AG08396 (cell line): Measurements from ENCODE around the gene NUMA1.

Source experiments
- DNase-seq: peaks from one replicate; pipeline ENCODE4 v3.0.0; 2012; ENCODE audit warnings: low spot score, mixed read lengths

Gene NUMA1

DNA sequence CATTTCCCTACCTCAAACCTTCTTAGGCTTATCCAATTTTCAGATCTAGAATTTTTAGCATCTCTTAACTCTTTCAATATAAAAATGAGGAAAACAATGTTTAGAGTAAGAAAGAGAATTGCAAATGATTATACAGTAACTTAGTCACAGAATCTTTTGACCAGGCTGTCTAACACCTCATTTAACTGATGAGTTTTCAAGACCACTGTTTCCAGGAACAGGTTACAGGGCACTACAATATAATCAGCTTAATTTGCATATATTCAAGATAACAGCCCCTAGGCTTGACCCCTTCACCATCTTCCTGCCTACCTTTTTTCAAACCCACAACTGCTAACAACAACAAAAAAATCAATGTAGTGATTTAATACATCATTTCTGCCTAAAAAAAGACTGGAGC lies 12.7 kb downstream of the NUMA1 start:
- DNase-seq, result no peak

DNA sequence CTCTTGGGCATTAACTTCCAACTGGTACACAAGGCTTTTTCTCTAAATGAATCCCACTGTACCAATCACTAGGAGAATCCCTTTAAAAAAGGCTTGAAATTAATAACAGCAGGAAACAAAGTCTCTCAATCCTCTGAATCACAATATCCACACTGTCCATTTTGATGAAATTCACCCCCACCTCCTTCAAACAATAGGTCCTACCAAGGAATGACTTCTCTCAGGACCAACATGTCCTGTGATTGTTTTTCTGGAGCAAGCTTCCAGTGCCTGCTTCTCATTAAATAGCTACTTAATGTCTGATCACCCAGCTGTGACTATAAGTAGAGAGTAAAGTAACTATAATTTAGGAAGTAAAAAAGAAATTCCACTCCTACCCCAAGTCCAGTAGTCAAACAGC lies 13.1 kb downstream of the NUMA1 start:
- no peak for DNase-seq

DNA sequence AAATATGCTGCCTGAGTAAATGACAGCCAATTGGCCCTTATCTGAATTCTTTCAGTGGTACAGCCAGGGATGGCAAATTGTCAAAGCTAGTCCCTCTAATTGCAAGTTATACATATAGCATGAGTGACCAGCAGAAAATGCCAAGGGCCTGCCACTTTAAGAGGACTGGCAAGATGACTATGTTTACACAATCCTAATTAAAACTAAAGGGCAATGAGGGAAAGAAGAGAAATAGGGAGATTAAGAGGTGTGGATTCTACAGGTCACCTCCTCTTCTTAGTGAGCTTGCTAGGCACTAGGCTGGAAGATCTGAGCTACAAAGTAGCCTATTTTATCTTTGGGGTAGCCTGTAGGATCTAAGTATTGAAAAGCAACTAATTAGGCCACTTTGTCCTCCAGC lies 13.5 kb downstream of the NUMA1 start:
- no peak for DNase-seq

DNA sequence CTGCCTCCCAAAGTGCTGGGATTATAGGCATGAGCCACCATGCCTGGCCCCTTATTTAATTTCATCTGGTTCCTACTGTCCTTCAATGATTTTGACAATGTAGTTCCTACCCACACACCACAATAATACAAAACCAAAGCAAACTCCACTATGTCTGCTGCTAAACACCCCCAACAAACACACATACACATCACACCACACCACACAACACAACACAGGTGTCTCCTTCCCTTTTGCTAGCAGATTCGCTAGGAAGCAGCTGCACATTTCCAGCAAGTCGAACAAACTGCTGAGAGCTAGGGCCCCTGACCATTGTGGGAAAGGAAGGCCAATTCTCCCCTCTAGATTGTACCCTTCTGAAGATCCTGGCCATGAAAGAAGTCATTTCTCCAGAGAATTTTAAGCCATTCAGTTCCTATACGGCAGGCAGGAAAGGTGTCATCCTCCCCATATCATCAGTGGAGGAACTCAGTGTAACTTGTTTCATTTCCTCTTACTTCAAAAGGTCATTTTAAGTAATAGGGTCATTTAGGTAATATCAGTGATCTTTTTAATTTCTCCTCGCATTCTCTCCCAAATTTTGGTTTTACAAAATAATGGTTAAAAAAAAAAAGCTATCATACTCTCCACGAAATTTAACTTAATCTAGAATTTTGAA lies 18.5 kb downstream of the NUMA1 start:
- DNase-seq, result no peak

DNA sequence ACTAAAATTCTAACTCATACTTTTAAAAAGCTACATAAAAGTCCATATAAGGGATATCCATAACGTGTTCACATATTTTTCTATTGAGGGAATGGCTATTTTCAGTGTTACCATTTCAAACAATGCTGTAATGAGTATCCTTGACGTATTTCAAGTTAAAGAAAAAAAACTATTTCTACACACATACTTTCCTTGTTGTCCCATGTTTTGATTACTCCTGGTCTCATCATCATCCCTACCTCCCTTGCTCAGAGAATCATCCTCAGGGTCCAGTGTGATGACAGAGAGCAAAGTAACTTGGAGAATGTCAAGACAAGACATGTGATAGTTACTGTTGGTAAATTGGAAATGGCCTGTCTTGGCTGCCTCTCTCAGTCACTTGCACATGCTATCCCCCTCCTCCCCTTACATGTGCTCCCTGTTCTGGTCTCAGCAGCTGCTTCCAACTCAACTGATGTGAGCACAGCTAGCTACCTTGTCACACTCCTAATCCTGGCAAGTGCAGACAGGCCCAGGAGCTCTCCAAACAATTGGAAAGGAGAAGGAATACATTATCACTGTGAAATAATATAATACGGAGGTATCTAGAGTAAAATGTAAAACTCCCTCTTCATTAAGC lies 21.8 kb downstream of the NUMA1 start:
- DNase-seq, result no peak

DNA sequence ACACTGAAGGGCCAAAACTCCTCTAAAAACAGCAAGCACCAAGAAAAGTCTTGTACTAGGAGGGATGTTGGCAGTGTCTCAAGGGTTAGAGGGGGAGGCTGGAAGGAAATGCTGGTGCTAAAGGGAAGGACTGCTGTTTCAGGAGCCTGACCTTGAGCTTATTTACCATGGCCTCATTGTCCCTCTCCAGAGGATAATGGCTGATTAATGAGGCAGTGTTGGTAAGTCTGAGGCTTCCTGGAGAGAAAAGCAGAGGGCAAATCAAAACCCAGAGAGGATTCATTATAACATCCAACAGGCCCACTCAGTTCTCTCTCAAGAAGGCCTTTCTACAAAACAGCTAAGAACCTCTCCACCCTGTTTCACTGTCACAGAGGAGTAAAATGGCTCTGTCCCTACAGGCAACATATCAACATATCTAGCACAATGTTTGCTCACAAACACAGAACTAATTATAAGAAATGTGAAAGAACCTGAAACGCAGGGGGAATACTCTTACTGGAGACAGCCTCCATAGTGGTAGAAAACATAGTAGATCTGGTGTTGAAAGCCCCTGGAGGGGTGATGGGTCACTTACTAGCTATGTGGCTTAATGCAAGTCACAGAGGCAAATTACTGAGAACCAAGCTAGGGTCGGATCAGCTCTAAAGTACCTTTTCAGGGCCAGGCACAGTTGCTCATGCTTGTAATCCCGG lies 31.4 kb downstream of the NUMA1 start:
- DNase-seq, result no peak

DNA sequence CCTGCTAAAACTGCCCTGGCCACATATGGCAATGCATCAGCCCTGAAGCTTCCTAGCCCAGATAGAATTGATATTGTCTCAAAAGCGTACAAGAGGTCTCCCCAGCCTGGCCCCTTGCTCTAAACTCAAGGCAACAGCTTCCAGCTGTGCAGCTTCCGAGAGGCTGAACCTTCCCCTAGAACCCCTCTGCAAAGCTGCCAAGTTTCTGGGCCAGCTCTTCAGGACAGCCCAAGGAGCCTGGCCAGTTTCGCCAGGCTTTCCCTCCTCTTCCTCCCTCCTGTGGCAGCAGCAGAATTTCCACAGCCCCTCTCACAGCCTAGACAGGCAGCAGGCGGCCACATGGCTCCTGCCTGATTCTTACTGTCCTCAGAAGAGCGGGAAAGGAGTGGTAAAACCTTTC lies 34.5 kb downstream of the NUMA1 start:
- no peak for DNase-seq

DNA sequence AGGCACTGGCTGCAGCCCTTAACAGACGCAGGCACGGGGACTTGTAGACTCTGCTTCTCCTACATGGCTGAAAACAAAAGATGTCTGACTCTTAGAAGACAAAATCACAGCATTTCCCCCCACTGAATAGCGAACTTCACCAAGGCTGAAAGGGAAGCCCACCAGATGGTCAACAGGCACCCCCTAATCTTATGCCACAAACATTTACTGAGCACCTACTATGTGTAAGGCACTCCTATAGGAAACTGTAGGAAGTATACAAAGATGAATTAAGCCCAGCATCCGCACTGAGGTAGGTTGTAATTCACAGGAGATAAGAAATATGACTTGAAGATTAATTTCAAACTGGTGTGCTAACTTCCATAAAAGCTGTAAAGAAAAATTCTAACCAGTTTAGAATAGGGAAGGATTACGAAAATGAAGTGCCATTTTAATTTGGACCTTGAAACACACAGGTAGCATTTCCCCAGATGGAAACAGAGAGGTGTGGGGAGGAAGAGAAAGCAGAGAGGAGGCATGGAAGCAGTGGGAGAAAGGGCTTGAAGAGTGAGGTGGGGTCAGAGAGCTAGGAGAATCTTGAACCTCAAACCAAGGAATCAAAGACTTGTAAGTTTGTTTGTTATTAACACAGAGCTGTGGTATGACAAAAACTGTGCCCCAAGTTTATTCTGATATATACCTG lies 38.1 kb downstream of the NUMA1 start:
- DNase-seq, result no peak

DNA sequence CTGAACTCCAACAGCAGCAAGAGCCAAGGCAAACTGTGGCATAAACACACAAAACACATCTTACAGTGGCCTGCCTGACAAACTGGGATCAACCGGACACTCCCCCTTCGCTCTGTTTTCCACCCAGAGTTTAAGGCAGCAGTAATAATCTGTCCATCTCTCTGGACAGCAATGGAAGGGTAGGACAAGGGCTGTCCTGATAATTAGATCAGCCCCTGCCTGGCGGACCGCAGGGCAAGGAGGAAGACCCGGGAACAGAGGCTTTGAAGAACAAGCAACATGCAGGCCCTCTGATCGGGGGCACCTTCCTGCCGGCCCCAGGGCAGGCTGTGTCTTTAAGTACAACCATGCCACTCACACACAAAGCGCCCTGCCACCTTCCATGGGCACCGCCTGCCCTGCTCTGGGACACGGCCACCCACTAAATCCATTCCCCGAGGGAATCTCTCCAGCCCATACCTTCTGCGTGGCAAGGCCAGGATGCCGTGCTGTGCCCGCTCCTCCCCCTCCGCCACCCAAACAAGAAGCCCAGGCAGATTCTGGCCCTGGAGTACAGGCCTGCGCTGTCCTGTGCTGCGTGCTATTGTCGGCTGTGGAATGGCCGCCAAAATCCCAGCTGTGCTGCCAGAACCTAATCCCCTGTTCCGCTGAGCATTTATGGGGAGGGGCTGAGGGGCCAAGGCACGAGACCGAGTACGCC lies 38.8 kb downstream of the NUMA1 start:
- peak; percentile 75 for DNase-seq

DNA sequence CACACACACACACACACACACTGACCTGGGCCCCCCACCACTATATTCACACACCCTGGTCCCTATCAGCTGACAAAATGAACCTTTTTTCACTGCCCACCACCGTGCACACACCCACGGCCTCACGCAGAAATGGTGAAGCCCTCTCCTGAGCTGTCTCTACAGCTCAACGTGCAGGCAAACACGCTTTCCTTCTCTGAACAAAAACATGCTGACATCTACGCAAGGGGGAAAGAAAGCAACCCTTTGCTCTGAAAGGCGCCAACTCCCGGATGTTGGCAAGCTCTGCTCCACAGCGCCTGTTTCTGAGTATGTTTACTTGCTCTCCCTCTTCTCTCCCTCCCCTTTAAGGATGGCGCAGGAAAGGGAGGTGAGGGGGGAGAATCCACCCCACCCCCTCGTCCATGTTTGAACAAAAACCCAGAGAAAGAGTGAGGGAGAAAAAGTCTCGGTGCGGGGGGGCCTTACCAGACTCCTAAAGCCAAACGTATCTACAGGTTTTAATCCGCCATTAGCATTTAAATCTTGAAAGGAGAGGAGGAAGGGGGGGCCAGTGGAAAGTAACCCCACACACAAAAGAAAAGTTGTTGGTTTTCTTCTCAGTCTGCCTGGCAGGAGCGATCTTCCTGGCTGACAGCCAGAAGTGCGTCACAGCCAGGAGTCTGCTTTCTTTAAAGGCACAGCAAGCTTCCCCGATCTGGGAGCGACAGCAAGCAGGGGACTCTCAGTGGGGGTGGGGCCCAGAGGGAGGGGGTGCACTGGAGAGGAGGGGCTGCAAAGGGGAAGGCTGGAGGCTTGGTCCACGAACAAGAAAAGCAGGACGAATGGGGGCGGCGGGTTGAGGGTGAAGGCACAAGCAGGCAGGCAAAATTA lies 39.6 kb downstream of the NUMA1 start:
- peak; percentile 84 for DNase-seq

DNA sequence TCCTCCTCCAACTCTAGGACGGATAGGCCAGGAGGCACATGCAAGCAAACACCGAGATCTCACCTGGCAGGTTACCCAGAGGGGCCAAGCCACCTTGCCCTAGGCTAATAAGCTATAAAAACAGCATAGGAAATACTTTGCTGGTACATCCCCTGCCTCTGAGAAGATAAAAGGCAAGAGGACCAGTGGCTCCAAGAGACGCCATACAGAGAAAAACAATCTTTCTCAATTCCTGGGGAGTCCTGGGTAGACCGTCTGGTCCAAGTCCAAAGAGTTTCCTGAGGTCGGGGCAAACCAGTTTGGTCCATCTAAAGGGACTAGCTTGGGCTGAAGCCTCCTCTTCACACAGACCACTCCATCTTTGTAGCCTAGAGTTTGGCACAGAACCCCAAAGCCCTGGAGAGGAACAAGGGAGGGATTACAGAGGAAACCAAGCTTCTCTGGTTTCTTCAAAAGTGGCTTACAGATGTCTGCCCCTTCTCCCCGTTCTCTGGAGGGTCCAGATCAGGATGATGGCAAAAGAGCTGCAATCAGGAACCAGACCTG lies 40.4 kb downstream of the NUMA1 start:
- no peak for DNase-seq

DNA sequence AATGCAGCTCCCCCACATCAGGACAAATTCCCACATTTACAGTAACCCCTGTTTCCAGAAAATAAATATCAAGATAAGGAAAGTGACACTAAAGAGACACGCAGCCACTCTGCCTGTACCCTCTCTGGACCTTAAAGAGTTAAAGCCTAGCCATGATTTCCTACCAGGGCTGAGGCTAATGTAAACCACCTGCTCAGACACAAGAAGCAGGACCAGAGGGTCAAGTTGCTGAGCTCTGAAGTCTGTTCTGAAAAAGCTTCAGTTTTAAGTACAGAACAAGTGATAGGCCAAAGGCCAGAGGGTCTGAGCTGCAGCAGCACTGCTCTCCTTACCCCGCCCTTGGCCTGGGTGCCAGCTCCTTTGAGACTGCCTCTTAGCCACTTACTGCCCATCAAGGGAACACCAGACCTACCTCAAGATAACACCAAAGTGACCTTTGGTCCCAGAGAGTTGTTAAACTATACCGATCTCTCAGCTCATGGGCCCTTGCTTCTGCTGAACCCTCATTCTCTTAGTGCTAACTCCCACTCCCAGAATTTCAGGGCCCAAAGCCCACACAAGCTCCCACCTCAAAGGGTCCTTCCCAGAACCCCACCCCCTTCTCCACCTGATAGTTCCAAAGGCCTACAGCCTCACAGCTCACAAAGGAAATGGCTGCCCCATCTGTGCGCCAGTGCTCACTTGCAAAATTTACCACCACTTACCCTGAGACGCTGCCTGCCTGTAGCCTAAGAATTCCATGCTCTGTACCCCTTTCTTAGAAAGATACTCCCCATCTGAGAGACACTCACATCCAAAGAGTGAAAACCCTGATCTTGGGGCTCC lies 41.1 kb downstream of the NUMA1 start:
- no peak for DNase-seq

DNA sequence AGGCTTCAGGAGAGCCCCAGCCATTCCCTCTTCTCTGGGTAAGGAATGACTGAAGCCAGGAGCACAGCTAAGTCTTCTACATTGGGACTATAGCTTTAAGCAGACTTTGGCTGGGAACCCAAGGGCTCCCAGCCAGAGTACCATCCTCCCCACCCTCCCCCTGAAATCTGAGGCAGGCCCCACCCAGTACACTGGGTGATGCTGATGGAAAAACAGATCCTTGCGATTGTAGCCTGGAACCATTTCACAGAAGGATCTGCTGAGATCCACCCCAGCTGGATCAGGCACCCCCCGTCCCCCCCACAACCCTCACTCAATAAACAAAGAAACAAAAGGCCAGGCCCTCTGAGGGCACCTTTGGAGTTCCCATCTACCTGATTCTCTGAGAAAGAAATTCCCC lies 41.9 kb downstream of the NUMA1 start:
- peak; percentile 79 for DNase-seq

DNA sequence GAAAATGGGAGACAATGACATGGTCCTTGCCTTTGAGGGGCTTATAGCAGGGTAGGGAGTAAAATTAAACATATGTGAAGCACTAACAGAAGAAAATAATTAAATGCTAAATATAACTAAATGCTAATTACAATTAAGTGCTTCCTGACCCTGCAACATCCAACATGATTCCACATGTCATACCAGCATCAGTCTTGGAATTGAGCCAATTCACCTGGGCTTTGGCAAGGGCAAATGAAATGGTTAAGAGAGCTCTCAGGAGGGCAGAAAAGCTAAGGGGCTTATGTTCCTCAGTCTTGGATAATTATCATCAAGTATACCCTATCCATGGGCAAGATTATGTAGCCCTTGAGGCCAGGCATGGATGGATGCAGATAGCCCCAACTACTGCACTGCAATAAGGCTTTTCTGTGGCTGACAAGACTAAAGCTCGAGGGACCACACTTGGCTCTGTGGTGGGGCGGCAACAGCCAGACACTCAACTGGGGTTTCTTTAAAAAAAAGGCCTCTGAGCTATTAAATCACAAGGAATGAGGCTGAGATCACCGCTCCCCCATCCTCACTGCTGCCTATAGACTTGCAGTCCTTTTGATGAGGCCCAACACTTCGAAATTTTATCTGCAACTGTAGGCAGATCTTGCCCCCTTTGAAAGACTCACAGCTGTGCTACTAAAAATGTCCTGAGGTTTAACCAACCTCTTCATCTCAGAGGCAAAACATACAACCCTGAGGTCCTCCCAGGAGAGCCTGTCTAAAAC lies 42.6 kb downstream of the NUMA1 start:
- no peak for DNase-seq

DNA sequence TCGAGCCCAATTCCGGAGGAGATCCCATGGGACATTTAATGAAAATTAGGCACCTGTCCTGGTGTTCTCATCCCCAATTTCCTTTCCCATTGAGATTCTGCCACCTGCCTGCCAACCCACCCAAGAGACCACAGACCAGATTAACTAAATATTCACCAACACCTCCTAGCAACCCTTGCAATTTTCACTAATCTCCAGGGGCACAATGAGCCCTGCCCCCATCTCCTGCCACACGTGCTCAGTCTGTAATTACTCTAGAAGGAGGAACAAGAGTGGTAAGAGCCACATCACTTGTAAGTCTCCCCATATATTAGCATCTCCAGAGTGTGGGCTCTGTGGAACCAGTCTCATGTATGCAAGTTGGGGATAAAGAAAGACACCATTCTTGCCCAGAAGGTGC lies 43.7 kb downstream of the NUMA1 start:
- DNase-seq, result no peak

DNA sequence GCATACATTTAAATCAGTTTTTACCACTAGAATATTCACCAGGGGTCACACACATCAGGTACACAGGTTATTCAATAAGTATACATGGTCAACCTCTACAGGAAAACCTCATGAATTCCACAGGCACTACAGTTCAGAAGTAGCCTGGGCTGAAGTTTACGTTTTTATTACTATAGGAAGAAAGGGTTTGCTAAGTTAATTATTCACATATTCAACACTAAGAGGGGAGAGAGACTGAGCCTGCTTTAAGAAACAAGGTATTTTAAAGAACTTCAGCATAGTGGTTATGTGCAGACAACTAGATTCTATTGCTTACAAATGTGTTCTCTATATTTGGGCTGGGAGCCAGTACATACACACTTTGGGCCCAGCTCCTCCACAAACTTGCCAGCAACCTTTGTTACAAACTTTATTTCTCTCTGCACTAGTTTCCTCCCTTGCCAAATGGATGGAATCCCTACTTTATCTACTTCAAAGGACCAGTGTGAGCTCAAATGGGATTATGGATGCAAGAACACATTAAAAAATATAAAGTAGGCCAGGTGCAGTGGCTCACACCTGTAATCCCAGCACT lies 49.8 kb downstream of the NUMA1 start:
- DNase-seq, result no peak

DNA sequence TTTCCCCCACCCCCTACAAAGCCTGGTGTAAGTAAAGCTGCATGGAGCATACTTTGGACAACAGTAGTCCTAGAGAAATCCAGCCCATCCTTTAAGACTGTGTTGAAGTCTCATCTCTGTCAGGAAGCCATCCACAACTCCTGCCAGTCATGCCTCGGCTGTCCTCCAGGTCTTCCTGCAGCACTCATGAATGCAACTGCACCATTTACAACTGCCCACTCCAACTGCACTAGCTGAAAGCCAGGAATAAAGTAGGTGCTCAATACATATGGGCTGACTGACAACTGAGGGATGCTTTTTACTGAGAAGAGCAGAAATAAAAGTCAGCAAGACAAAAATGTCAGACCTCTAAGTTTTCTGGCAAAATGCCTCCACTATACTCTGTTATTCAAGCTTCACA lies 54.3 kb downstream of the NUMA1 start:
- no peak for DNase-seq

DNA sequence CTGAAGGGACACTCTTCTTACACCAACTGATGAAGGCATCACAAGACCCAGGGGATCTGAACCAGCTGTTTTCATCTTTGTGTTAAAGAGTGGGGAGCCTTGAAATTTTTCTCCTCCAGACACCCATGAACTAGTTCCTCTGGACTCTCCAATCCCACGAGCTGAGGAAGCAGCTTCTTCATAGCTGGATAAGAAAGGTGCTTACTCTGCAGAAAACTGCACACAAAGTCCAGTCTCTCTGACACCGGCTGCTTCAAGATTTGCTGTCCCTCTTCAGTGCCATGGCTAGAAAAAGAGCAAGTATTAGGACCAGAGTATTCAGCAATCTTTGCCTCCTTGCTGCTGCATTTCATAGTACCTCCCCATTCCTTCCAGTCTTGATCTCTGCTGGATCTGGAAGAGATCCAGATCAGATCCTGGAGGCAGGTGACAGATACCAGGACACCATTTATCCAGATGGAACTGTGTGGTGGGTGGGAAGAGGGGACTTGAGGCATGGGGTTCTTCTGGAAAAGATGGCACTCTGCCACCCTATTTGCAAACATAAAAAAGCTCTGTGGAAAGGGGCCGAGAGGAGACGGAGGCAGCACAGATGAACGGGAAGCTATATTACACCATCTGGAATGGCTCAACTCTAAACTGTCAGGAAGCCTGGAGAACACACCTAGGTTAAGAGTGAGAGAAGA lies 56.1 kb downstream of the NUMA1 start:
- no peak for DNase-seq

DNA sequence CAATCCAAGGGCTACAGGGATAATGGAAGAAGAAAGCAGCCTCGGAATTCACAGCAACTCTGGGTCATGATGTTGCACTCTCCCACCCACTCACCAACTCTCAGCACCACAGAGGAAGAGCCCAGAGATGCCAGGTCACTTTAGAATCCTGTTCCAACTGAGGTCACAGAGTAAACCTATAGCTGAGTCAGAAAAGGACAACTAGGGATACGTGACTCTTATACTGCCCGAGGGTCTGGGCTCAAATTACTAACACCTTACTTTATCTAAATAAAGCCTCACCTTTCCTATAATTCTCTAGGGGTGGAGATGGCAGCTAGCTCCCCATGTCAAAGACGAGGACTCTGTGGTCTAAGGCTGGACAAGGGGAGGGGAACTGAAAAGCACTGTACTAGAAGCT lies 57.0 kb downstream of the NUMA1 start:
- DNase-seq, result no peak
